Epithelial cell of esophagus (primary cell): ENCODE results near the gene TUBB4A.

Experiments used
- DNase-seq: peaks from one replicate; pipeline ENCODE4 v3.0.0; 2010; ENCODE audit warnings: low read depth
- H3K4me3 ChIP-seq: 2 replicates; pipeline ENCODE4 v1.5.1; 2011; ENCODE audit warnings: mild to moderate bottlenecking, low read length, control low read depth
- CTCF ChIP-seq: IDR thresholded peaks from 2 replicates; pipeline ENCODE4 v1.5.1; 2011; ENCODE audit warnings: low read depth, mild to moderate bottlenecking, low read length, control low read depth, inconsistent platforms; ENCODE audit not compliant: insufficient read depth; ENCODE audit errors: missing control alignments

The TUBB4A gene

GRCh38 chr19:6500837-6501739 is 1.0 kb downstream of the TUBB4A start:
- DNase-seq = no peak
- TF ChIP-seq CTCF = no peak
- no peak overlapping the region for H3K4me3 ChIP-seq

- no peak overlapping the region for H3K4me3 ChIP-seq
- no peak for DNase-seq
- no peak for TF ChIP-seq CTCF
Measured at GRCh38 chr19:6499052-6499790, 2.9 kb downstream of the TUBB4A start.

GRCh38 chr19:6498294-6499036 is 3.6 kb downstream of the TUBB4A start:
- TF ChIP-seq CTCF = no peak
- DNase-seq = no peak
- no peak overlapping the region for H3K4me3 ChIP-seq

- no peak for TF ChIP-seq CTCF
- H3K4me3 ChIP-seq = no peak overlapping the region
- DNase-seq = no peak
Measured at GRCh38 chr19:6495947-6496346, 6.2 kb downstream of the TUBB4A start.

GRCh38 chr19:6494438-6495036 is 7.6 kb downstream of the TUBB4A start:
- H3K4me3 ChIP-seq = no peak overlapping the region
- no peak for TF ChIP-seq CTCF
- DNase-seq = no peak

GRCh38 chr19:6491802-6492592 is 10.1 kb downstream of the TUBB4A start:
- TF ChIP-seq CTCF = no peak
- DNase-seq = peak; percentile 16
- H3K4me3 ChIP-seq = no peak overlapping the region
